GM13976 (cell line): ENCODE data around the gene SULF2.
"Not testable (repeated sequence)": the region's sequence is repeated elsewhere in the genome, so short reads cannot be mapped to it uniquely, and the experiment has no call there.

Experiments used
- DNase-seq: peaks from one replicate; pipeline ENCODE4 v3.0.0; 2012; ENCODE audit warnings: low spot score
- CTCF ChIP-seq: IDR thresholded peaks from 2 replicates; pipeline ENCODE4 v1.5.1; 2012; ENCODE audit warnings: borderline replicate concordance, mild to moderate bottlenecking; ENCODE audit not compliant: insufficient read depth; ENCODE audit errors: extremely low read depth, missing control alignments, control extremely low read depth
- in situ Hi-C: fragments of 300-500 bp; cut with MboI; formaldehyde crosslinking; loops from one replicate; pipeline ENCODE4 v1.12.0; 2022; ENCODE audit warnings: low sequenced_read_pairs, mixed read lengths, inconsistent platforms; ENCODE audit not compliant: unreplicated experiment

SULF2 gene

DNA sequence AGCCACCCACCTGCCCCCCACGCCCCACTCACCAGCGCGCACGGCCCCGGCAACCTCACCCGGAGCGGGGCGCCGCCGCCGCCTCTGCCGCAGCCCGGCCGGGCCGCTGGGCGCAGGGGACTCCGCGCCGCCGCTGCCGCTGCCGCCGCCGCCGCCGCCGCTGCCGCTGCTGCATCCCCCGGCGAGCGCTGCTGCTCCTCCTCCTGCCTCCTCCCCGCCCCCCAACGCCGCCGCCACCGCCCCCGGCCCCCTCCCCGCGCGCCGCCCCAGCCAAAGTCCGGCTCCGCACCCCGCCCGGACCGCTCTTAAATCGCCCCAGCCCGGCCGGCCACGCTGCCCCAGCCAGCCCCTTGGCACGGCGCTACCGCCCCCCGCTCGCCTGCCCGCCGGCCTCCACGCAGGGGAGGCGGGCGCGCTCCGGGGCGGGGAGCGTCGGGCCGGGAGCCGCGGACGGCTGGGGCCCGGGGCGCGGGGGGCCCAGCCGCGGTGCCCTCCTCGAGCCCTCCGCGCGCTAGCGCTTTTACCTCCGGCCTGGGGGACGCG is at the start of gene SULF2:
SULF2 (minus strand) TSS at position 171 of the 543 bp plus-strand sequence. CDS start 28,118 bp downstream, outside the sequence.
- TF ChIP-seq CTCF: no peak
- DNase-seq: peak; percentile 63
- in situ Hi-C loops: loop anchor here (10.0 kb wide), 1 partner anchor 829 kb away; no protein-coding TSS in a partner anchor

DNA sequence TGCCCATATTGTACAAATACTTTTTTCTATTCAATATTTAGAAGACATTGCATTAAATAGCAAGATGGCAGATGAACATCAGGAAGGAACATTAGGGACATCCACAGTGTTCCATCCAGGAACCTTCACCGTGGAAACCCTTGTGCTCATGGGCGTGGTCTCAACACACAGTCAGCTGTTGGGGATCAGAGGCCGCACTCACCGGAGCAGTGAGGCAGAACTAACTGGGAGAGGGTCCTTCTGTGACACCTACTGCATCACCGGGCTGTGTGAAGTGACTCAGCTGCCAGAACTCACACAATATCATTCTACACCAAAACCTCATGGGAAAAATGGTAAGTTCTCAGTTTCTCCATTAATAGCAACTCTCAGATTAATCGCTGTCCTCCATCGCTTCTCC is 46.4 kb upstream of the SULF2 start:
- not testable (repeated sequence) for DNase-seq

DNA sequence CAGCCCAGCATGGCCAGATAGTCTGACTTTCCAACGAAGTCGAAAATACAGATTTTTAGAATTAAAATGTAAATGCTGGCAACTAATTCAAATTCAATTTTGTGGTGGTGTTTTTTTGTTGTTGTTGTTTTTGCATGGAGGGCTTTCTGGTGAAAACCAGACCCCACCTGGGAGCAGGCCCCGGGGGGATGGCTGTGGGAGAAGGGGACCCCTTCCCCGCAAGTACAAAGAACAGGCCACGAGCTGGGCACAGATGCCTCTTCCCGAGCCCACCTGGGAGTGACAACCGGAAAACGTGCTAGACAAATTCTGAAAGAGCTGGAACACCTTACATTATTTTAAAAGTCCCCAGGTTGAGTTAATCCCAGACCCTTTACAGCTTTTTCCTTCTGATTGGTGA is 41.4 kb upstream of the SULF2 start:
- DNase-seq, in situ Hi-C loops: not testable (repeated sequence)

More for the DNA sequence above, 46.4 kb upstream of the SULF2 start:
- in situ Hi-C loops: not testable (repeated sequence)

DNA sequence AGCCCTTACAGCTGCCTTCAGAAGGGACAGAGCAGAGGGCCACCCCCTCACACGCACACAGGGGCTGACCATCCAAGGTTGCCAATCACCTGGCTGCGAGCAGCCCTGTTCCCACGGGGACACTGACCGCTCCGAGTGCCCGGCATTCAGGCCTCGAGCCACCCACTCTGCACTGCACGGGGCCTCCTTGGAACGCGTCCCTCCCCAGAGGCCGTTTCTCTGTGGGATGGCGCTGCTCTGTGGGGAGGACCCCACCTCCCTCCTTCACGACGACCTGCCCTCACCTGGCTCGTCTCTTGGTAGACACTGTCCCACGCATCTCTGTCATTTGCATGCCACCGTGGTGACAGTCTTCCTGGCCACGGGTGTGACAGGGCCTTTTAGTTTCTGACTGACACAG is 40.7 kb upstream of the SULF2 start:
- in situ Hi-C loops: not testable (repeated sequence)

GRCh38 chr20:47825011-47825762 is 39.9 kb upstream of the SULF2 start:
- in situ Hi-C loops: no loop called here
- peak; percentile 11 for DNase-seq
- no peak for TF ChIP-seq CTCF

More for the DNA sequence above, 40.7 kb upstream of the SULF2 start:
- DNase-seq: not testable (repeated sequence)

- in situ Hi-C loops, DNase-seq: not testable (repeated sequence)
These were observed 38.7 kb upstream of the SULF2 start for GRCh38 chr20:47823941-47824340.

DNA sequence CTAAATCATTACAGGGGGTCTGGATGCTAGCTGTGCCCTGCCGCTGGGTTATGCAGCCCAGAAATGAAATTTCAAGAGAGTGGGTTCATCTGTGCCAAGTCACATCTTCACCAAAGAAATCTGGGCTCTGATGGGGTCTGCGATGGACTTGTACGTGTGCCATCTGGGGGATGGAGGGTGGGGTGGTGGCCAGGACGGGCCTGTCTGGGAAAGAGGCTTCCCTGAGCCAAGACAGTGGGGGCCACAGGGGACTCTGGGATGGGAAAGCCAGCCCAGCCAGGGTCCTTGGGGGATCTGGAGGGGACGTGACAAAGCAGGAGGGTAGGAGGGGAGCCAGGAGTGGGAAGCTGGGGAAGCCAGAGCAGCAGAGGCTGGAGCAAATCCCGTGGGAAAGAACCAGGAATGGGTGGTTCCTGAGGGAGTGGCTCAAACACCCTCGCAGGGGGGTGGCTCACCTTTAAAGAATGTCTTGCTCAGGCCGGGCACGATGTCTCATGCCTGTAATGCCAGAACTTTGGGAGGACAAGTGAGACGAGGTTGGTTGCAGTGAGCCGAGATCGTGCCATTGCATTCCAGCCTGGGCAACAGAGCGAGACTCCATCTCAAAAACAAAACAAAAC is 36.3 kb upstream of the SULF2 start:
- TF ChIP-seq CTCF: no peak
- in situ Hi-C loops: no loop called here
- no peak for DNase-seq

GRCh38 chr20:47818996-47819609 is 33.8 kb upstream of the SULF2 start:
- DNase-seq: no peak
- no peak for TF ChIP-seq CTCF
- in situ Hi-C loops: no loop called here
